WTC11 (cell line): ENCODE results near the gene GMEB1. TPM values are rescaled to one million over a fixed set of nuclear protein-coding genes. Genes with fewer than 3 reads are reported as not detected.

Source experiments
- ATAC-seq: fragments of 200-7000 bp; cut with Tn5 transposase; 2 replicates; pipeline ENCODE4 v1.10.0; 2021; ENCODE audit warnings: mild to moderate bottlenecking, moderate library complexity
- CTCF ChIA-PET: fragments of 300-600 bp; sonication (Branson Sonifier 250); formaldehyde crosslinking; loops from one replicate; lab custom pipeline; 2021; ENCODE audit warnings: antibody characterized with exemption; lab: Charles Lee
- POLR2A ChIA-PET: fragments of 350-600 bp; sonication (Branson Sonifier 250); formaldehyde crosslinking; loops from one replicate; lab custom pipeline; 2021; ENCODE audit warnings: antibody characterized with exemption; lab: Charles Lee
- DNase-seq: peaks from one replicate; pipeline ENCODE4 v3.0.0; 2021; ENCODE audit warnings: low spot score
- H3K27ac Mint-ChIP-seq: 2 replicates; pipeline ENCODE4 v1.8.0; 2021; ENCODE audit warnings: mixed read lengths
- H3K27me3 Mint-ChIP-seq: 2 replicates; pipeline ENCODE4 v1.8.0; 2021; ENCODE audit warnings: low read depth, mild to moderate bottlenecking, moderate library complexity, mixed read lengths
- H3K36me3 Mint-ChIP-seq: 2 replicates; pipeline ENCODE4 v1.8.0; 2021; ENCODE audit warnings: mixed read lengths
- H3K4me1 Mint-ChIP-seq: 2 replicates; pipeline ENCODE4 v1.8.0; 2022; ENCODE audit warnings: mixed read lengths
- H3K4me3 Mint-ChIP-seq: 2 replicates; pipeline ENCODE4 v1.8.0; 2021; ENCODE audit warnings: mild to moderate bottlenecking, moderate library complexity, mixed read lengths
- H3K9me3 Mint-ChIP-seq: 2 replicates; pipeline ENCODE4 v1.8.0; 2021; ENCODE audit warnings: mixed read lengths
- CREB1 ChIP-seq: sonication (generic); formaldehyde crosslinking; IDR thresholded peaks from 2 replicates; pipeline ENCODE4 v1.8.0; 2023; ENCODE audit warnings: mild to moderate bottlenecking, missing genetic modification reagents
- ETV6 ChIP-seq: sonication (generic); formaldehyde crosslinking; IDR thresholded peaks from 2 replicates; pipeline ENCODE4 v1.8.1; 2022; ENCODE audit warnings: mild to moderate bottlenecking, missing genetic modification reagents
- GABPB1 ChIP-seq: sonication (generic); formaldehyde crosslinking; IDR thresholded peaks from 2 replicates; pipeline ENCODE4 v1.8.1; 2023; ENCODE audit warnings: mild to moderate bottlenecking, missing genetic modification reagents
- GTF2I ChIP-seq: fragments of 250-450 bp; sonication (Bioruptor Pico); conservative IDR thresholded peaks from 2 replicates; pipeline ENCODE4 v1.4.0; 2021; ENCODE audit warnings: mild to moderate bottlenecking
- KAT7 ChIP-seq: sonication (generic); formaldehyde crosslinking; IDR thresholded peaks from 2 replicates; pipeline ENCODE4 v1.8.1; 2023; ENCODE audit warnings: missing genetic modification reagents, mild to moderate bottlenecking, borderline replicate concordance
- ZNF263 ChIP-seq: sonication (generic); formaldehyde crosslinking; IDR thresholded peaks from 2 replicates; pipeline ENCODE4 v1.8.1; 2022; ENCODE audit warnings: low read depth, mild to moderate bottlenecking, moderate library complexity, missing genetic modification reagents
- ZNF671 ChIP-seq: fragments of 250-450 bp; sonication (Bioruptor Pico); IDR thresholded peaks from 2 replicates; pipeline ENCODE4 v1.8.0; 2021; ENCODE audit warnings: mild to moderate bottlenecking
- total RNA-seq: library from RNA; stranded (reverse); gene quantifications from 3 replicates; pipeline ENCODE4 v1.2.3, GENCODE V29; 2021
- TF ChIP-seq, protein P1 (sequence below): sonication (generic); formaldehyde crosslinking; IDR thresholded peaks from 2 replicates; pipeline ENCODE4 v1.8.1; 2023; ENCODE audit warnings: mild to moderate bottlenecking, missing genetic modification reagents, borderline replicate concordance
- TF ChIP-seq, protein P2 (sequence below): fragments of 250-450 bp; sonication (Bioruptor Pico); IDR thresholded peaks from 2 replicates; pipeline ENCODE4 v1.9.0; 2021; ENCODE audit warnings: mild to moderate bottlenecking
- TF ChIP-seq, protein P3 (sequence below): sonication (generic); formaldehyde crosslinking; IDR thresholded peaks from 2 replicates; pipeline ENCODE4 v1.8.0; 2023; ENCODE audit warnings: mild to moderate bottlenecking, missing genetic modification reagents
- TF ChIP-seq, protein P4 (sequence below): fragments of 250-450 bp; sonication (Bioruptor Pico); IDR thresholded peaks from 2 replicates; pipeline ENCODE4 v1.9.0; 2021; ENCODE audit warnings: mild to moderate bottlenecking
- TF ChIP-seq, protein P5 (sequence below): sonication (generic); formaldehyde crosslinking; IDR thresholded peaks from 2 replicates; pipeline ENCODE4 v1.8.1; 2023; ENCODE audit warnings: mild to moderate bottlenecking, missing genetic modification reagents
- TF ChIP-seq, protein P6 (sequence below): sonication (generic); formaldehyde crosslinking; IDR thresholded peaks from 2 replicates; pipeline ENCODE4 v1.8.1; 2023; ENCODE audit warnings: mild to moderate bottlenecking, missing genetic modification reagents, moderate library complexity
- TF ChIP-seq, protein P7 (sequence below): sonication (generic); formaldehyde crosslinking; IDR thresholded peaks from 2 replicates; pipeline ENCODE4 v1.8.0; 2022; ENCODE audit warnings: mild to moderate bottlenecking, missing genetic modification reagents
- TF ChIP-seq, protein P8 (sequence below): sonication (generic); formaldehyde crosslinking; IDR thresholded peaks from 2 replicates; pipeline ENCODE4 v1.8.0; 2022; ENCODE audit warnings: mild to moderate bottlenecking, missing genetic modification reagents

The GMEB1 gene
- total RNA-seq, 1 experiment from 2014 or later: 29.4 TPM

DNA sequence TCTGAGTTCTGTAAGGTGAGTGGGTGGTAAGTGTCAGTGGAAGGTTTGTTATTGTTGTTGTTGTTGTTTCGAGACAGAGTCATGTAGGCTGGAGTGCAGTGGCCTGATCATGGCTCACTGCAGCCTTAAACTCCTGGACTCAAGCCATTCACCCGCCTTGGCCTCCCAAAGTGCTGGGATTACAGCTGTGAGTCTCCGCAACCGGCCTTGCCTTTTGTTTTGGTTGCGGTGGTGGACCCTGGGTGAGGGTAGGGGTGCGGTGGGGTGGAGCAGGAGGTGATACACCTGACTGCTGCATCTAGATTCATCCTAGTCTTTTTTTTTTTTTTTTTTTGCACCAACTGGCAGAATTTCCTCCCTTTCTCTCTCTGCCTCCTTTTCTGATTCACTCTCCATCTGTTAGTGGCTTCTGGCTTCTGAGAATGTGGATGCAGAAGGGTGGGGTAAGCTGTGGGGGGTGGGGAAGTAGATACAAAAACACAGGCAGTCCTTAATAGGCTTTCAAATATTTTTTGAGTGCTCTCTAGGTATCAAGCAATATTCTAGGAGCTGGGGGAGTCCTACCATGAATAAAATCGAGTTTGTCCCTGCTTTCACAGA lies 4.6 kb upstream of the GMEB1 start (continued):
- TF ChIP-seq, protein P1, sequence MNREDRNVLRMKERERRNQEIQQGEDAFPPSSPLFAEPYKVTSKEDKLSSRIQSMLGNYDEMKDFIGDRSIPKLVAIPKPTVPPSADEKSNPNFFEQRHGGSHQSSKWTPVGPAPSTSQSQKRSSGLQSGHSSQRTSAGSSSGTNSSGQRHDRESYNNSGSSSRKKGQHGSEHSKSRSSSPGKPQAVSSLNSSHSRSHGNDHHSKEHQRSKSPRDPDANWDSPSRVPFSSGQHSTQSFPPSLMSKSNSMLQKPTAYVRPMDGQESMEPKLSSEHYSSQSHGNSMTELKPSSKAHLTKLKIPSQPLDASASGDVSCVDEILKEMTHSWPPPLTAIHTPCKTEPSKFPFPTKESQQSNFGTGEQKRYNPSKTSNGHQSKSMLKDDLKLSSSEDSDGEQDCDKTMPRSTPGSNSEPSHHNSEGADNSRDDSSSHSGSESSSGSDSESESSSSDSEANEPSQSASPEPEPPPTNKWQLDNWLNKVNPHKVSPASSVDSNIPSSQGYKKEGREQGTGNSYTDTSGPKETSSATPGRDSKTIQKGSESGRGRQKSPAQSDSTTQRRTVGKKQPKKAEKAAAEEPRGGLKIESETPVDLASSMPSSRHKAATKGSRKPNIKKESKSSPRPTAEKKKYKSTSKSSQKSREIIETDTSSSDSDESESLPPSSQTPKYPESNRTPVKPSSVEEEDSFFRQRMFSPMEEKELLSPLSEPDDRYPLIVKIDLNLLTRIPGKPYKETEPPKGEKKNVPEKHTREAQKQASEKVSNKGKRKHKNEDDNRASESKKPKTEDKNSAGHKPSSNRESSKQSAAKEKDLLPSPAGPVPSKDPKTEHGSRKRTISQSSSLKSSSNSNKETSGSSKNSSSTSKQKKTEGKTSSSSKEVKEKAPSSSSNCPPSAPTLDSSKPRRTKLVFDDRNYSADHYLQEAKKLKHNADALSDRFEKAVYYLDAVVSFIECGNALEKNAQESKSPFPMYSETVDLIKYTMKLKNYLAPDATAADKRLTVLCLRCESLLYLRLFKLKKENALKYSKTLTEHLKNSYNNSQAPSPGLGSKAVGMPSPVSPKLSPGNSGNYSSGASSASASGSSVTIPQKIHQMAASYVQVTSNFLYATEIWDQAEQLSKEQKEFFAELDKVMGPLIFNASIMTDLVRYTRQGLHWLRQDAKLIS (CRISPR knock-in tag): no peak

DNA sequence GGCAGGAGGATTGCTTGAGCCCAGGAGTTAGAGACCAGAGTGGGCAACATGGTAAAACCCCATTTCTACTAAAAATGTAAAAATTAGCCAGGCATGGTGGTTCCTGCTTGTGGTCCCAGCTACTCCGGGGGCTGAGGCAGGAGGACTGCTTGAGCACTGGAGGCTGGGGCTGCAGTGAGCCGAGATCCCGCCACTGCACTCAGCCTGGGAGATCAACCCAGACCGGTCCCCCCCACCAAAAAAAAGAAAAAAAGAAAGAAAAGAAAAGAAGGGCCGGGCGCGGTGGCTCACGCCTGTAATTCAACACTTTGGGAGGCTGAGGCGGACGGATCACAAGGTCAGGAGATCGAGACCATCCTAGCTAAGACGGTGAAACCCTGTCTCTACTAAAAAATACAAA lies 1.8 kb upstream of the GMEB1 start:
- Mint-ChIP-seq H3K9me3 (no peaks in the 10 kb centered on the region), H3K36me3 (no peaks in the 10 kb centered on the region)
- CTCF ChIA-PET: no interaction called here
- ATAC-seq: no peak
- POLR2A ChIA-PET: interaction anchor here (0.7 kb wide), 1 partner anchor 221 kb away, joined by 3 read pairs; no protein-coding TSS in a partner anchor
- no peak for TF ChIP-seq CREB1 (CRISPR knock-in tag)
- TF ChIP-seq, protein P2, sequence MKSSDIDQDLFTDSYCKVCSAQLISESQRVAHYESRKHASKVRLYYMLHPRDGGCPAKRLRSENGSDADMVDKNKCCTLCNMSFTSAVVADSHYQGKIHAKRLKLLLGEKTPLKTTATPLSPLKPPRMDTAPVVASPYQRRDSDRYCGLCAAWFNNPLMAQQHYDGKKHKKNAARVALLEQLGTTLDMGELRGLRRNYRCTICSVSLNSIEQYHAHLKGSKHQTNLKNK (CRISPR knock-in tag): no peak
- TF ChIP-seq, protein P3, sequence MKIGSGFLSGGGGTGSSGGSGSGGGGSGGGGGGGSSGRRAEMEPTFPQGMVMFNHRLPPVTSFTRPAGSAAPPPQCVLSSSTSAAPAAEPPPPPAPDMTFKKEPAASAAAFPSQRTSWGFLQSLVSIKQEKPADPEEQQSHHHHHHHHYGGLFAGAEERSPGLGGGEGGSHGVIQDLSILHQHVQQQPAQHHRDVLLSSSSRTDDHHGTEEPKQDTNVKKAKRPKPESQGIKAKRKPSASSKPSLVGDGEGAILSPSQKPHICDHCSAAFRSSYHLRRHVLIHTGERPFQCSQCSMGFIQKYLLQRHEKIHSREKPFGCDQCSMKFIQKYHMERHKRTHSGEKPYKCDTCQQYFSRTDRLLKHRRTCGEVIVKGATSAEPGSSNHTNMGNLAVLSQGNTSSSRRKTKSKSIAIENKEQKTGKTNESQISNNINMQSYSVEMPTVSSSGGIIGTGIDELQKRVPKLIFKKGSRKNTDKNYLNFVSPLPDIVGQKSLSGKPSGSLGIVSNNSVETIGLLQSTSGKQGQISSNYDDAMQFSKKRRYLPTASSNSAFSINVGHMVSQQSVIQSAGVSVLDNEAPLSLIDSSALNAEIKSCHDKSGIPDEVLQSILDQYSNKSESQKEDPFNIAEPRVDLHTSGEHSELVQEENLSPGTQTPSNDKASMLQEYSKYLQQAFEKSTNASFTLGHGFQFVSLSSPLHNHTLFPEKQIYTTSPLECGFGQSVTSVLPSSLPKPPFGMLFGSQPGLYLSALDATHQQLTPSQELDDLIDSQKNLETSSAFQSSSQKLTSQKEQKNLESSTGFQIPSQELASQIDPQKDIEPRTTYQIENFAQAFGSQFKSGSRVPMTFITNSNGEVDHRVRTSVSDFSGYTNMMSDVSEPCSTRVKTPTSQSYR (CRISPR knock-in tag): no peak
- no peak for TF ChIP-seq GTF2I (CRISPR knock-in tag)
- no peak for TF ChIP-seq KAT7
- no peak for TF ChIP-seq ETV6 (CRISPR knock-in tag)
- TF ChIP-seq, protein P4, sequence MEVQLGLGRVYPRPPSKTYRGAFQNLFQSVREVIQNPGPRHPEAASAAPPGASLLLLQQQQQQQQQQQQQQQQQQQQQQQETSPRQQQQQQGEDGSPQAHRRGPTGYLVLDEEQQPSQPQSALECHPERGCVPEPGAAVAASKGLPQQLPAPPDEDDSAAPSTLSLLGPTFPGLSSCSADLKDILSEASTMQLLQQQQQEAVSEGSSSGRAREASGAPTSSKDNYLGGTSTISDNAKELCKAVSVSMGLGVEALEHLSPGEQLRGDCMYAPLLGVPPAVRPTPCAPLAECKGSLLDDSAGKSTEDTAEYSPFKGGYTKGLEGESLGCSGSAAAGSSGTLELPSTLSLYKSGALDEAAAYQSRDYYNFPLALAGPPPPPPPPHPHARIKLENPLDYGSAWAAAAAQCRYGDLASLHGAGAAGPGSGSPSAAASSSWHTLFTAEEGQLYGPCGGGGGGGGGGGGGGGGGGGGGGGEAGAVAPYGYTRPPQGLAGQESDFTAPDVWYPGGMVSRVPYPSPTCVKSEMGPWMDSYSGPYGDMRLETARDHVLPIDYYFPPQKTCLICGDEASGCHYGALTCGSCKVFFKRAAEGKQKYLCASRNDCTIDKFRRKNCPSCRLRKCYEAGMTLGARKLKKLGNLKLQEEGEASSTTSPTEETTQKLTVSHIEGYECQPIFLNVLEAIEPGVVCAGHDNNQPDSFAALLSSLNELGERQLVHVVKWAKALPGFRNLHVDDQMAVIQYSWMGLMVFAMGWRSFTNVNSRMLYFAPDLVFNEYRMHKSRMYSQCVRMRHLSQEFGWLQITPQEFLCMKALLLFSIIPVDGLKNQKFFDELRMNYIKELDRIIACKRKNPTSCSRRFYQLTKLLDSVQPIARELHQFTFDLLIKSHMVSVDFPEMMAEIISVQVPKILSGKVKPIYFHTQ (CRISPR knock-in tag): no peak
- TF ChIP-seq, protein P5, sequence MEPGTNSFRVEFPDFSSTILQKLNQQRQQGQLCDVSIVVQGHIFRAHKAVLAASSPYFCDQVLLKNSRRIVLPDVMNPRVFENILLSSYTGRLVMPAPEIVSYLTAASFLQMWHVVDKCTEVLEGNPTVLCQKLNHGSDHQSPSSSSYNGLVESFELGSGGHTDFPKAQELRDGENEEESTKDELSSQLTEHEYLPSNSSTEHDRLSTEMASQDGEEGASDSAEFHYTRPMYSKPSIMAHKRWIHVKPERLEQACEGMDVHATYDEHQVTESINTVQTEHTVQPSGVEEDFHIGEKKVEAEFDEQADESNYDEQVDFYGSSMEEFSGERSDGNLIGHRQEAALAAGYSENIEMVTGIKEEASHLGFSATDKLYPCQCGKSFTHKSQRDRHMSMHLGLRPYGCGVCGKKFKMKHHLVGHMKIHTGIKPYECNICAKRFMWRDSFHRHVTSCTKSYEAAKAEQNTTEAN (CRISPR knock-in tag): no peak
- TF ChIP-seq, protein P6, sequence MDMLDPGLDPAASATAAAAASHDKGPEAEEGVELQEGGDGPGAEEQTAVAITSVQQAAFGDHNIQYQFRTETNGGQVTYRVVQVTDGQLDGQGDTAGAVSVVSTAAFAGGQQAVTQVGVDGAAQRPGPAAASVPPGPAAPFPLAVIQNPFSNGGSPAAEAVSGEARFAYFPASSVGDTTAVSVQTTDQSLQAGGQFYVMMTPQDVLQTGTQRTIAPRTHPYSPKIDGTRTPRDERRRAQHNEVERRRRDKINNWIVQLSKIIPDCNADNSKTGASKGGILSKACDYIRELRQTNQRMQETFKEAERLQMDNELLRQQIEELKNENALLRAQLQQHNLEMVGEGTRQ (CRISPR knock-in tag): no peak
- TF ChIP-seq GABPB1: no peak
- TF ChIP-seq, protein P7, sequence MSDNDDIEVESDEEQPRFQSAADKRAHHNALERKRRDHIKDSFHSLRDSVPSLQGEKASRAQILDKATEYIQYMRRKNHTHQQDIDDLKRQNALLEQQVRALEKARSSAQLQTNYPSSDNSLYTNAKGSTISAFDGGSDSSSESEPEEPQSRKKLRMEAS: no peak
- TF ChIP-seq ZNF671 (CRISPR knock-in tag): no peak
- TF ChIP-seq, protein P8, sequence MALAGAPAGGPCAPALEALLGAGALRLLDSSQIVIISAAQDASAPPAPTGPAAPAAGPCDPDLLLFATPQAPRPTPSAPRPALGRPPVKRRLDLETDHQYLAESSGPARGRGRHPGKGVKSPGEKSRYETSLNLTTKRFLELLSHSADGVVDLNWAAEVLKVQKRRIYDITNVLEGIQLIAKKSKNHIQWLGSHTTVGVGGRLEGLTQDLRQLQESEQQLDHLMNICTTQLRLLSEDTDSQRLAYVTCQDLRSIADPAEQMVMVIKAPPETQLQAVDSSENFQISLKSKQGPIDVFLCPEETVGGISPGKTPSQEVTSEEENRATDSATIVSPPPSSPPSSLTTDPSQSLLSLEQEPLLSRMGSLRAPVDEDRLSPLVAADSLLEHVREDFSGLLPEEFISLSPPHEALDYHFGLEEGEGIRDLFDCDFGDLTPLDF (CRISPR knock-in tag): no peak
- no peak for TF ChIP-seq ZNF263 (CRISPR knock-in tag)
- TF ChIP-seq, all 79 proteins: peak for 0
- Mint-ChIP-seq H3K4me1 (peaks cover 21% of the 10 kb centered on the region), H3K4me3 (no peak overlapping the region; the same call in 1 of the 2 replicates), H3K27me3 (no peaks in the 10 kb centered on the region; the same call in 1 of the 2 replicates), H3K27ac (no peak overlapping the region)
- DNase-seq: no peak
